Measurements from ENCODE around the gene SLC66A2.
"Not testable (repeated sequence)": the region's sequence is repeated elsewhere in the genome, so short reads cannot be mapped to it uniquely, and the experiment has no call there.

SLC66A2 gene

GRCh38 chr18:79877163-79878091, 74.0 kb downstream of the SLC66A2 start:
- DNase-seq = peak in 1 of 3 experiments; percentile 64

GRCh38 chr18:79876497-79876896, 75.0 kb downstream of the SLC66A2 start:
- peak in 2 of 3 experiments; percentile 50 to 65 for DNase-seq

- DNase-seq = no peak
Measured at GRCh38 chr18:79875931-79876461, 75.5 kb downstream of the SLC66A2 start.

- no peak for DNase-seq
Measured at GRCh38 chr18:79875531-79875919, 75.9 kb downstream of the SLC66A2 start.

- DNase-seq = no peak
Measured at GRCh38 chr18:79874553-79875530, 76.6 kb downstream of the SLC66A2 start.

- DNase-seq = no peak
Measured at GRCh38 chr18:79873449-79874110, 77.9 kb downstream of the SLC66A2 start.

GRCh38 chr18:79872527-79873444, 78.7 kb downstream of the SLC66A2 start:
- no peak for DNase-seq

GRCh38 chr18:79871481-79872091, 79.9 kb downstream of the SLC66A2 start:
- DNase-seq = no peak

GRCh38 chr18:79871026-79871390, 80.4 kb downstream of the SLC66A2 start:
- no peak for DNase-seq

- no peak for DNase-seq
Measured at GRCh38 chr18:79870301-79871025, 81.0 kb downstream of the SLC66A2 start.

GRCh38 chr18:79869591-79870300, 81.7 kb downstream of the SLC66A2 start:
- DNase-seq = no peak

- no peak for DNase-seq
Measured at GRCh38 chr18:79868811-79869541, 82.5 kb downstream of the SLC66A2 start.

GRCh38 chr18:79868168-79868784, 83.2 kb downstream of the SLC66A2 start:
- DNase-seq = no peak

GRCh38 chr18:79867666-79868065, 83.8 kb downstream of the SLC66A2 start:
- DNase-seq = no peak

GRCh38 chr18:79866889-79867574, 84.4 kb downstream of the SLC66A2 start:
- no peak for DNase-seq

- not testable (repeated sequence) for DNase-seq
Measured at GRCh38 chr18:79865951-79866350, 85.5 kb downstream of the SLC66A2 start.

- not testable (repeated sequence) for DNase-seq
Measured at GRCh38 chr18:79864955-79865354, 86.5 kb downstream of the SLC66A2 start.

Data from NCI-H1417 (cell line).